ENCODE results near the gene USH2A.

The USH2A gene

GRCh38 chr1:216331211-216331610 is 92.0 kb downstream of the USH2A start:
- H3K9ac ChIP-seq (ENCODE audit: low read depth, low read length): no peak overlapping the region
- no peak overlapping the region for H3K4me3 ChIP-seq (ENCODE audit: low read length)
- H3K36me3 ChIP-seq (ENCODE audit: insufficient read depth, low read depth, low read length): no peaks in the 10 kb centered on the region
- H3K27ac ChIP-seq (ENCODE audit: low read length): no peak overlapping the region
- no peaks in the 10 kb centered on the region for H3K4me1 ChIP-seq (ENCODE audit: insufficient read depth, low read length)
- no peaks in the 10 kb centered on the region for H3K9me3 ChIP-seq (ENCODE audit: insufficient read depth, low read depth, low read length)
- no peaks in the 10 kb centered on the region for H3K27me3 ChIP-seq (ENCODE audit: insufficient read depth, low read length)

- Histone ChIP-seq H3K27me3 (ENCODE audit: insufficient read depth, low read length) (no peaks in the 10 kb centered on the region), H3K27ac (ENCODE audit: low read length) (no peak overlapping the region), H3K4me3 (ENCODE audit: low read length) (no peak overlapping the region), H3K36me3 (ENCODE audit: insufficient read depth, low read depth, low read length) (no peaks in the 10 kb centered on the region), H3K9ac (ENCODE audit: low read depth, low read length) (no peak overlapping the region), H3K9me3 (ENCODE audit: insufficient read depth, low read depth, low read length) (no peaks in the 10 kb centered on the region), H3K4me1 (ENCODE audit: insufficient read depth, low read length) (no peaks in the 10 kb centered on the region)
Observed at GRCh38 chr1:216330262-216330661, 93.0 kb downstream of the USH2A start.

GRCh38 chr1:216325946-216326345 is 97.3 kb downstream of the USH2A start:
- no peak overlapping the region for H3K9ac ChIP-seq (ENCODE audit: low read depth, low read length)
- H3K36me3 ChIP-seq (ENCODE audit: insufficient read depth, low read depth, low read length): no peaks in the 10 kb centered on the region
- no peak overlapping the region for H3K27ac ChIP-seq (ENCODE audit: low read length)
- H3K9me3 ChIP-seq (ENCODE audit: insufficient read depth, low read depth, low read length): no peaks in the 10 kb centered on the region
- no peak overlapping the region for H3K4me3 ChIP-seq (ENCODE audit: low read length)
- H3K27me3 ChIP-seq (ENCODE audit: insufficient read depth, low read length): no peaks in the 10 kb centered on the region
- no peaks in the 10 kb centered on the region for H3K4me1 ChIP-seq (ENCODE audit: insufficient read depth, low read length)

- Histone ChIP-seq H3K9ac (ENCODE audit: low read depth, low read length) (no peak overlapping the region), H3K4me3 (ENCODE audit: low read length) (no peak overlapping the region), H3K36me3 (ENCODE audit: insufficient read depth, low read depth, low read length) (no peaks in the 10 kb centered on the region), H3K4me1 (ENCODE audit: insufficient read depth, low read length) (no peaks in the 10 kb centered on the region), H3K9me3 (ENCODE audit: insufficient read depth, low read depth, low read length) (no peaks in the 10 kb centered on the region), H3K27ac (ENCODE audit: low read length) (no peak overlapping the region), H3K27me3 (ENCODE audit: insufficient read depth, low read length) (no peaks in the 10 kb centered on the region)
Observed at GRCh38 chr1:216325336-216325735, 97.9 kb downstream of the USH2A start.

- no peak overlapping the region for H3K4me3 ChIP-seq (ENCODE audit: low read length)
- no peaks in the 10 kb centered on the region for H3K36me3 ChIP-seq (ENCODE audit: insufficient read depth, low read depth, low read length)
- no peak overlapping the region for H3K9ac ChIP-seq (ENCODE audit: low read depth, low read length)
- H3K27me3 ChIP-seq (ENCODE audit: insufficient read depth, low read length): no peaks in the 10 kb centered on the region
- H3K9me3 ChIP-seq (ENCODE audit: insufficient read depth, low read depth, low read length): no peaks in the 10 kb centered on the region
- no peaks in the 10 kb centered on the region for H3K4me1 ChIP-seq (ENCODE audit: insufficient read depth, low read length)
- H3K27ac ChIP-seq (ENCODE audit: low read length): no peak overlapping the region
Observed at GRCh38 chr1:216323344-216323743, 99.9 kb downstream of the USH2A start.

GRCh38 chr1:216314379-216315095 is 108.7 kb downstream of the USH2A start:
- no peaks in the 10 kb centered on the region for H3K27me3 ChIP-seq (ENCODE audit: insufficient read depth, low read length)
- no peaks in the 10 kb centered on the region for H3K4me1 ChIP-seq (ENCODE audit: insufficient read depth, low read length)
- H3K4me3 ChIP-seq (ENCODE audit: low read length): no peak overlapping the region
- no peaks in the 10 kb centered on the region for H3K36me3 ChIP-seq (ENCODE audit: insufficient read depth, low read depth, low read length)
- H3K9ac ChIP-seq (ENCODE audit: low read depth, low read length): no peak overlapping the region
- H3K9me3 ChIP-seq (ENCODE audit: insufficient read depth, low read depth, low read length): no peaks in the 10 kb centered on the region
- H3K27ac ChIP-seq (ENCODE audit: low read length): no peak overlapping the region

- Histone ChIP-seq H3K27ac (ENCODE audit: low read length) (no peak overlapping the region), H3K4me1 (ENCODE audit: insufficient read depth, low read length) (no peaks in the 10 kb centered on the region), H3K4me3 (ENCODE audit: low read length) (no peak overlapping the region)
Observed at GRCh38 chr1:216310776-216311175, 112.5 kb downstream of the USH2A start.

GRCh38 chr1:216306830-216307229 is 116.4 kb downstream of the USH2A start:
- Histone ChIP-seq H3K36me3 (ENCODE audit: insufficient read depth, low read depth, low read length) (no peaks in the 10 kb centered on the region), H3K4me3 (ENCODE audit: low read length) (no peak overlapping the region), H3K27ac (ENCODE audit: low read length) (no peak overlapping the region), H3K4me1 (ENCODE audit: insufficient read depth, low read length) (no peaks in the 10 kb centered on the region), H3K9me3 (ENCODE audit: insufficient read depth, low read depth, low read length) (no peaks in the 10 kb centered on the region), H3K27me3 (ENCODE audit: insufficient read depth, low read length) (no peaks in the 10 kb centered on the region), H3K9ac (ENCODE audit: low read depth, low read length) (no peak overlapping the region)

More at GRCh38 chr1:216310776-216311175, 112.5 kb downstream of the USH2A start:
- no peaks in the 10 kb centered on the region for H3K9me3 ChIP-seq (ENCODE audit: insufficient read depth, low read depth, low read length)
- H3K9ac ChIP-seq (ENCODE audit: low read depth, low read length): no peak overlapping the region
- no peaks in the 10 kb centered on the region for H3K27me3 ChIP-seq (ENCODE audit: insufficient read depth, low read length)
- H3K36me3 ChIP-seq (ENCODE audit: insufficient read depth, low read depth, low read length): no peaks in the 10 kb centered on the region

GRCh38 chr1:216303690-216304089 is 119.6 kb downstream of the USH2A start:
- no peaks in the 10 kb centered on the region for H3K27me3 ChIP-seq (ENCODE audit: insufficient read depth, low read length)
- no peaks in the 10 kb centered on the region for H3K4me1 ChIP-seq (ENCODE audit: insufficient read depth, low read length)
- no peak overlapping the region for H3K4me3 ChIP-seq (ENCODE audit: low read length)
- H3K9ac ChIP-seq (ENCODE audit: low read depth, low read length): no peak overlapping the region
- no peaks in the 10 kb centered on the region for H3K9me3 ChIP-seq (ENCODE audit: insufficient read depth, low read depth, low read length)
- no peak overlapping the region for H3K27ac ChIP-seq (ENCODE audit: low read length)
- H3K36me3 ChIP-seq (ENCODE audit: insufficient read depth, low read depth, low read length): no peaks in the 10 kb centered on the region

GRCh38 chr1:216293683-216294082 is 129.6 kb downstream of the USH2A start:
- Histone ChIP-seq H3K9ac (ENCODE audit: low read depth, low read length) (no peak overlapping the region), H3K36me3 (ENCODE audit: insufficient read depth, low read depth, low read length) (no peaks in the 10 kb centered on the region), H3K4me3 (ENCODE audit: low read length) (no peak overlapping the region), H3K9me3 (ENCODE audit: insufficient read depth, low read depth, low read length) (no peaks in the 10 kb centered on the region), H3K4me1 (ENCODE audit: insufficient read depth, low read length) (no peaks in the 10 kb centered on the region), H3K27ac (ENCODE audit: low read length) (no peak overlapping the region), H3K27me3 (ENCODE audit: insufficient read depth, low read length) (no peaks in the 10 kb centered on the region)

GRCh38 chr1:216290074-216290473 is 133.2 kb downstream of the USH2A start:
- no peaks in the 10 kb centered on the region for H3K36me3 ChIP-seq (ENCODE audit: insufficient read depth, low read depth, low read length)
- H3K27ac ChIP-seq (ENCODE audit: low read length): no peak overlapping the region
- H3K4me1 ChIP-seq (ENCODE audit: insufficient read depth, low read length): no peaks in the 10 kb centered on the region
- H3K9ac ChIP-seq (ENCODE audit: low read depth, low read length): no peak overlapping the region
- H3K9me3 ChIP-seq (ENCODE audit: insufficient read depth, low read depth, low read length): peaks cover 12% of the 10 kb centered on the region
- H3K27me3 ChIP-seq (ENCODE audit: insufficient read depth, low read length): no peaks in the 10 kb centered on the region
- no peak overlapping the region for H3K4me3 ChIP-seq (ENCODE audit: low read length)

- Histone ChIP-seq H3K4me1 (ENCODE audit: insufficient read depth, low read length) (no peaks in the 10 kb centered on the region), H3K9ac (ENCODE audit: low read depth, low read length) (no peak overlapping the region), H3K27ac (ENCODE audit: low read length) (no peak overlapping the region), H3K9me3 (ENCODE audit: insufficient read depth, low read depth, low read length) (peaks cover 22% of the 10 kb centered on the region), H3K36me3 (ENCODE audit: insufficient read depth, low read depth, low read length) (no peaks in the 10 kb centered on the region), H3K27me3 (ENCODE audit: insufficient read depth, low read length) (no peaks in the 10 kb centered on the region), H3K4me3 (ENCODE audit: low read length) (no peak overlapping the region)
Observed at GRCh38 chr1:216285052-216285451, 138.2 kb downstream of the USH2A start.
